ENCODE results near the gene RALY.
A peak's percentile ranks its signal among the peaks of the same experiment; 100 is the strongest.

The RALY gene

DNA sequence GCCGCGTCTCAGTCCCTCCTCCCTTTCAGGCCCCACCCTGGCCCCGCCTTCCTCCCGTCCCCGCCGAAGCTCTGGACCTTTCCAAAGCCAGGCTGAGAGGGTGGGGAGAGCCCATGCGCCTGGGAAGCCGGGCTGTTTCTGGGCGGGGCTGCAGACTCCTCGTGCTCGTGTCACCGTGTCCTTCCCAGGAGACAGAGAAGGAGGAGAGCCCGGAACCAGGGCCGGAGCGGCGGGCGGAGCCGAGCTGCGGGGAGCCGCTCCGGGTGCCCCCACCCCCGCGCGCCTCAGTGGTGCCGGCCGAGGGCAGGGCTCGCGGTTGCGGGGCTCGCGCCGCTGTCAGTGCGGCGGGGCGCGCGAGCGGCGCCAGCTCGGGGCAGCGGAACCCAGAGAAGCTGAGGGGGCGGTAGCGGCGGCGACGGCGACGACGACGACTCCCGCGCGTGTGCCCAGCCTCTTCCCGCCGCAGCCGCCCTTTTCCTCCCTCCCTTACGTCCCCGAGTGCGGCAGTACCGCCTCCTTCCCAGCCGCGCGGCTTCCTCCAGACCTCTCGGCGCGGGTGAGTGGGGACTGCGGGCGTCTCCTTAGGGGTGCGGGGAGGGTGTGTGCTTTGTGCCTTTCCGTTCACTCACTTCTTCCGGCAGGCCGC is at the start of gene RALY:
RALY (plus strand) TSS at position 336 of the 646 bp plus-strand sequence. CDS start 78,164 bp downstream, outside the sequence.
- DNase-seq (ENCODE audit: low read depth): peak; percentile 90

DNA sequence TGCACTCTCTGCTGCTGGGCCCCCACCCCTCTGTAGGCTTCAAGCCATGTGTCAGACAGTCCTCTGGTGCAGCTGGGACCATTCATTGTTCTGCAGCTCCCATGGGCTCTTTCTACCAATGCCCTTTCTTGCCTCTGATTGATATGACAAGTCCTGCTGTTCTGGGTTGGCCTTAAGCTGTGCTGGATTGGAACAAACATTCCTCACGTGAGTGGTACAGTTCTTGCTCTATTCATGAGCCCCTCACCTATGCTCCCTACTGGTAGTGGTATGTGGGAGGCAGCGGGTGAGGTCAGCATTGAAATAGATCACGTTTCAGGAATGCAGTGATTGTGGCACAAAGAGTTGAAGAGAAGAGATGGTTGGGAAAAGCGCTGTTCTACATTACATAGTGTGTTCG is 48.8 kb upstream of the RALY start:
- no peak for DNase-seq (ENCODE audit: low read depth)

DNA sequence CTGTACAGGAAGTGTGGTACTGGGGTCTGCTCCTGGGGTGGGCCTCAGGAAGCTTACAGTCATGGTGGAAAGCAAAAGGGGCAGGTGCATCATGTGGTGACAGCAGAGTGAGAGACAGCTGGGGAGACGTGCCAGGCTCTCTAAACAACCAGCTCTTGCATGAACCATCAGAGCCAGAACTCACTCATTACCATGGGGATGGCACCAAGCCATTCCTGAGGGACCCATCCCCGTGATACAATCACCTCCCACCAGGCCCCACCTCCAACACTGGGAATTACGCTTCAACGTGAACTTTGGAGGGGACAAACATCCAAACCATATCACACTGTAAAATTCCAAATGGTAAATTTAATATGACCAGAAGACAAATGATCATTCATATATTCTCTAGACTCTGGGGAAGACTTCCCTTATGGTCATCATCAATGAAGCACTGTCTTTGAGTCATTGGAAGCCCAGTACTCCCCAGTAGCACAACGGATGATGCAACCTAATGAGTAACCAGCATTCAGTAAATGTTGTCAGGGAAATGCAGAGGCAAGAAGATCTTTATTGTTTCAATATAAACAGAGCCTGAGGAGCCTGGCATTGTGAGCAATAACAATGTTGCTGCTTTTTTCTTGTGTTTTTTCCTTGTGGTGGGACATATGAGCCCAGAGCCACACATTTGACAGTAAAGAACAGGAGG is 48.2 kb upstream of the RALY start:
- no peak for DNase-seq (ENCODE audit: low read depth)

DNA sequence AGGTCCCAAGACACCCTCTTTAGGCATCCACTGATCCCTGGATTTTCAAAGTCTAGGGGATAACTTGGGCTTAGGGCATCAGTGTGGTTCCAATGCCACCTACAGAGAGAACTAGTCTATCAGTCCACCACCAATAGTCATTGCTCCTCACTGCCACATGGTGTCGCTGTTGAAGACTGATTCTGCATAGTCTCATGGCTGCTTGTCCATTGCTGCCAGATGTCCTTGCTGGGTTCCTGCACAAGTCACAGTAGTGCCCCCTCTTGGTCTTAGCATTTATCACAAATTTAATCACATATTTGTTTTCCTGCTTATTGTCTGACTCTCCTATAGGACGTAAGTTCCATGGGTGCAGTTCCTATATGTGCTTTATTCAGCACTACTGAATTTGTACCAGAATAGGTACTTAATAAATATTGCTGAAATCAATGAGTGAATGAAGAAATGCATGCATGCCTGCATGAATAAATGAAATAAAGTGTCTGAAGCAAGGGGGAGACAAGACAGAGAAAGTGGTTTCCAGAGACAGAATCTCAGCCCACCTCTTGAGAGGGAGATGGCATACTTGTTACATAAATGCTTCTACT is 45.9 kb upstream of the RALY start:
- peak; percentile 88 for DNase-seq (ENCODE audit: low read depth)

DNA sequence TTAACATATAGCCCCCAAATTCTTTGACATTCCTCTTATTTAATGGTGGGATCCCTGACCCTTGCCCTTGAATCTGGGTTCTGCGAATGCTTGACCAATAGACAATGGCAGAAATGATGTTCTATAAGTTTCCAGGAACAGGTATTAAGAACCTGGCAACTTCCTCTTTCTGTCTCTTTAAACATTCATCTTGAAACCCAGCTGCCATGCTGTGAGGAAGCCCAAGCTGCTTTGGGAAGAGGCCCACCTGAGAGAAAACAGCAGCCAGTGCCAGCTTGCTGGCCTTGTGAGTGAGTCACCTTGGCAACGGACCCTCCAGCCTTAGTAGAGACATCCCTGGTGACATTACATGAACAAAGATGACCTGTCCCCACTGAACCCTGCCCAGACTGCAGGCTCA is 45.2 kb upstream of the RALY start:
- no peak for DNase-seq (ENCODE audit: low read depth)

DNA sequence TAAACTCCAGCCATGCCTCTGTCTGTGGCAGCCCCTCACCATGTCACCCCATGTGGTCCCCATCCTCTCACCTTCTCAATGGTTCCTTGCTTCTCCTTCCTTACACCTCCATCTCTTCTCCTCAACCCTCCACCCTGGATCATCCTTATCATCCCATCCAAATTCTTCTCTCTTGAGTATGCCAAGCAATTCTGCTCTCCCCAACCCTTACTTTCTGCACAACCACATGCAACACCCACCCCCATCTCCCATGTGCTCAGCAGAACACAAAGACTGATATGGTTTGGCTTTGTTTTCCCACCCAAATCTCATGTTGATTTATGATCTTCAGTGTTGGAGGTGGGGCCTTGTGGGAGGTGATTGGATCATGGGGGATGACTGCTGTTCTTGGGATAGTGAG is 42.5 kb upstream of the RALY start:
- no peak for DNase-seq (ENCODE audit: low read depth)

DNA sequence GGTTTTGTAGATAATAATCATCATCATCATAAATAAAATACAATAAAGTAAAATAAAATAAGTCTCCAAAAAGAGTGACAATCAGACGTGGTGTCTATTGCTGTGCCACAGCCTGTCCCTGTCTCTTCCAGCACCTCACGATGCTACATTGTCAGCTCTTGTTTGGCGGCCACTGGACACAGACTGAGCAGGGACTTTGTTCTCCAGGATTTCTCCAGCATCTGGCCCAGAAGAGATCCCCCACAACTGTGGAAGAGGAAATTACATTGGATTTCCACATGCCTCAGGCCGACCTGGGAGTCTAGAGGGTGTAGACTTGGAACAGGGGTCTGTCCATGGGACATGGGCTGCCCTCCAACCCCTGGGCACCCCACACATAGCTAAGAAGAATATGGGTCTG is 39.2 kb upstream of the RALY start:
- DNase-seq (ENCODE audit: low read depth): no peak

DNA sequence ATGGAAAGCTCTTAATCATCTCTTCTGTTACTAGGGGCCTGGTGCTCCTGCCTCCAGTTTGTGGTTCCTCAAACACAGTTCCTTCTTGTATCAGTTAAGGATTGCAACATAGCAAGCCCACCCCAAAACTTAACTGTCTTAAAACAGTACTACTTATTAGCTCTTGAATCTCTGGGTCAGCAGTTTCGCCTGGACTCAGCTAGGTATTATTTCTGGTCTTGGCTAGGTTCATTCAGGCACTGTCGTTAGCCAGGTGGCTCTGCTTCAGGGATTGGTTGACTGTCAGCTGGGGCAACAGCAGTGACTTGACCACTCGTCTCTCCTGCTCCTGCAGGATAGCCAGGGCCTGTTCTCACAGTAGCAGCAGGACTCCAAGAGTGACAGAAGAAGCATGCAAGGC is 30.0 kb upstream of the RALY start:
- DNase-seq (ENCODE audit: low read depth): no peak

DNA sequence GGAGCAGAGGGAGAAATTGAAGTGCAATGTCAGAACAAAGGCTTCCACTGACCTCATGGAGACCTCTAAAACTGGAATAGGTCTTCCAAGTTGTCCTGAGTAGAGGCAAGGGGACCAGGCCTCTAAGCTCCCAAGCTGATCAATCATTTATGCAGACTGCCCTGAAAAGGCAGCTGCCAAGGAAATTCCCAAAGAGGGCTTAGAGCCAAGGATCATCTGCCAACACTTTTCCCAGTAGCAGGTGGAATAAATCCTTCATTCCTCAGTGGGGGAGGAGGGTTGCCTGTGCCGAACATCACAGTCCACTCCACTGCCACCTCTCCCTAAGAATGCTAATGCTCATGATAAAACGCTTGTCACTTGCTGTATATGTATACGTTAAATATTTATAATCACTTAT is 29.3 kb upstream of the RALY start:
- no peak for DNase-seq (ENCODE audit: low read depth)

DNA sequence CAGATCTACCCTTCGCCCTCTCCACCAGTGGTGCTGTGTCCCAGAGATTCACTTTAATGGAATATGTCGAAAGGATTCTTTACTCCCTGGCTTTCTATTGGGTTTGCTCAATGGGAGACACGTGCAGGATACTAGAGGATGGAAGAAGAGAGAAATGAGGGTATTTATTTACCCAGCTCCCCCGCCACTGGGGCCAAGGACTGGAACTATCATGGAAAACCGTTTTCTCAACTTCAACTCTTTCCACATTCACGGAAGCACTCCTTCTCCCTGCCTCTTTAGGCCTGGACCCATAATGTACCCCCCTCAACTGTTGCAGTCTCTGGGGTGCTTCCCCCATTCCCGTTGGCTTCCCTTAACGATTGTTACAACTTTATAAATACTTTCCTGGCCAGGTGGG is 26.6 kb upstream of the RALY start:
- no peak for DNase-seq (ENCODE audit: low read depth)

DNA sequence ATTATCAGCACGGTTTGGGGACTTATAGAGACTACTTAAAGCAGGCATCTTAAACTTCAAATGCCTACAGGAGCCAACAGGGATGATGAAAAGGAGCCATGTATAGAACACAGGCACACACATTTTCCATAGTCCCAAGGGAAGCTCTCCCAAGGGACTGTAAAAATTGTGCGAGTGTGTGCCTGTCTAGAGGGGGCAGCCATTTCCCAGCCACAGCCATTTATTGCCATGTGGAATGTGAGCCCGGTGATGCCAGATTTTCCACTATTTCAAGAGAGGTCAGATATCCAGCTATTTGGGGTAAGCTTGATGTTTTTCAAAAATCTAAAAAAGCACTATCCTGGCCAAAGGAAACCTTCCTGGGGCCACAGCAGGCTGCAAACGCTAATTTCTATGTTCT is 24.1 kb upstream of the RALY start:
- DNase-seq (ENCODE audit: low read depth): no peak

DNA sequence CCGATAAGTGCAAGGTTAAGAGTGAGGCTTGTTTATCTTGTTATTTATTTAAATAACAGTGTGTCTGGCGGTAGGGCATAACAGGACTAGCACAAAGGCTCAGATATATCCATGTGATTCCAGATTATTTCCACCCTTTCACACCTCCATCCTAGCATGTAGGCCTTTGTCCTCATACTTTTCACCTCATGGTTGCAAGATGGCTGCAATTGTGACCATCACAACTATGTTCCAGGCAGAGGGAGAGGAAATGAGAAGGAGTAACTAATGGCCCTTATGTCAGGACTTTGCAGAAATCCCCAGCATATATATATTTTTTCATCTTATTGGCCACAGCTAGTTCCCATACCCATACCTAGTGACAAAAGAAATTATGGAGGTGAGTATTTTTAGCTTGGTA is 23.5 kb upstream of the RALY start:
- DNase-seq (ENCODE audit: low read depth): no peak

DNA sequence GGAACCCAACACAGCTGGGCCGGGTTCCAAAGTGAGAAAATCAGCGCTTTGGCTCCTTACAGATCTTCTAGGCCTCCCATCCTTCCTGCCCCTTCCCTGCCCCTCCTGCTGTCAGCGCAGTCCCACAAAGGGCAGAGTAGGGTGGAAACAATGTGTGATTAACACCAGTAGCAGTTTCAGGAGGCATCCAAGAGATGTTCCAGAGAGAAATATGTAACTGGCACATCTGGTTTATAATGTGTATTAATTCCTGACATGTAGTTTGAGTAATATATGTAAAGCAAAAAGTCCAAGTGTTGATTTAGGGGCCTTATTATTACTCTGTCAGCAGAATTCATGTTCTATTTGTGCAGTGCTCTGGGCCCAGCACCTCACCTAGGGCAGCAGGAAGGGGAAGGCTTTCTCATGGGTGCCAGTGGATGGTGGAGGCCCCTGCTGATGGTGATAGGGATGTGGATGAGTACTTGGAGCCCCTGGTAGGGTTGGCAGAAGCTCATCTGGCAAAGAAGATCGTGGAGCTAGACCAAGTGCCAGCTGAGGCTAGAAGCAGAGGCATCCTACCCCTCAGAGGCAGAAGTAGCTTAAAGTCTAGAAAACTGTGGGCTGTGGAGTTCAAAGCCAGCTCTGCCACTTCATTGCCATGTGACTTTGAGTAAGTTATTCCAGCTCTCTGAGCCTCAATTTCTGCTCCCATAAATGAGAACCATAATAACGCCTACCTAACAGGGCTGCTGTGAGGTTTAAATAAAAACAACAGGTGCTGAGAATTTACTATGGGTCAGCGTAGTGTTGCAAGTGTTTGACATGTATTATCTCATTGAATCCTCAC is 22.4 kb upstream of the RALY start:
- DNase-seq (ENCODE audit: low read depth): no peak

DNA sequence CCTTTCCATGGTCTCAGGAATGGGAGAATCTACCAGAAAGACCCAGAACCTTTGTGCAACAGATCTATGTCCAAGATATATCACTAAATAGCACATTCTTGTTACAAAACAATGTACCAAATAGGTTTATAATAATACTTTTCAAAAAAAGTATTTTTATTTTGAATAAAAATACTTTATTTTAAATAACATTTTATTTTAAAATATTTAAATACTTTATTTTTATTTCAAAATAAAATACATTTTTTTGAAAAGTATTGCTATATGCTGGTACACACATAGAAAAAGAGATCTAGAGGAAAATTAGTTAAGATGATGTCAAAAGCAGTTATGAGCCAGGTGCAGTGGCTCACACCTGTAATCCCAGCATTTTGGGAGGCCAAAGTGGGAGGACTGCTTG is 16.8 kb upstream of the RALY start:
- no peak for DNase-seq (ENCODE audit: low read depth)

DNA sequence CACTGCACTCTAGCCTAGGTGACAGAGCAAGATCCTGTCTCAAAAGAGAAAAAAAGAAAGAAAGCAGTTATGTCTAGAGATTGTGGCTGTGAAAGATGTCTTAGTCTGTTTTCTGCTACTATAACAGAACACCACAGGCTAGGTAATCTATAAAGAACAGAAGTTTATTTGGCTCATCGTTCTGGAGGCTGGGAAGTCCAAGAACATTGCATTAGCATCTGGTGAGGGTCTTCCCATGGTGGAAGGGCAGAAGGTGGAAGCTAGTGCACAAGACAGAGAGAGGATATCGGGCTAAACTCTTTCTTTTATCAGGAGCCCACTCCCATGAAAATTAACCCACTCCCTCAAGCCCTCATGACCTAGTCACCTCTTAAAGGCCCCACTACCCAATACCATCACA is 16.2 kb upstream of the RALY start:
- no peak for DNase-seq (ENCODE audit: low read depth)

DNA sequence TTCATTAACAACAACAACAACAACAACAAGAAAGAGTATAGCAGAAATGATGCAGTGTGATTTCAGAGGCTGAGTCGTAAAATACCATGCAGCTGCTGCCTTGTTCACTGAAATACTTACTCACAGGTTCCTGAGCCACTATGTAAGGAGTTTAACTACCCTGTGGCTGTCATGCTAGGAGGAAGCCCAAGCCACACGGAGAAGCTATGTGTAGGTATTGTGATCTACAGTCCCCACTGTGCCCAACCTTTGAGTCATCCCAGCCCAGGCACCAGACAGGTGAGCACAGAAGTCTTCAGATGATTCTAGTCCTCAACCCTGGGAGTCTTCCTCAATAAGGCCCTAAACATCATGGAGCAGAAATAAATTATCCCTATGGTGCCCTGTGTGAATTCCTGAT is 14.6 kb upstream of the RALY start:
- DNase-seq (ENCODE audit: low read depth): no peak

DNA sequence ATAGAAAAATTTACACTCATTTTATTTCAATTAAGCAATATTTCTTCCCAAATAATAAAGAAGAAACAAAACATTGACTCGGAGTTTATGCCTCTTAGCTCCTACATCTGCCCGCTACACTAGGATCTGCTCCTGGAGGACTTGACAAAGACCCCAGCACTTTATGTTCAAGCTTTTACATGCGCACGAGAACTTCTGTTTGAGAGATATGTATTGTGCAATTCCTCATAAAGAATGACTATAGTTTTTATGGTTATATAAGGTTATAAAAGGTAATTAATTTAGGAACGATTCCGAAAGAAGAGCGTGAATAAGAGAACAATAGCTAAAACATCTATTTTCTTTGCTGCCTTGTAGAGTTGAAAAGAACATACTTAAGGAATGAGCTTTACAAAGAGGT is 12.4 kb upstream of the RALY start:
- DNase-seq (ENCODE audit: low read depth): no peak

DNA sequence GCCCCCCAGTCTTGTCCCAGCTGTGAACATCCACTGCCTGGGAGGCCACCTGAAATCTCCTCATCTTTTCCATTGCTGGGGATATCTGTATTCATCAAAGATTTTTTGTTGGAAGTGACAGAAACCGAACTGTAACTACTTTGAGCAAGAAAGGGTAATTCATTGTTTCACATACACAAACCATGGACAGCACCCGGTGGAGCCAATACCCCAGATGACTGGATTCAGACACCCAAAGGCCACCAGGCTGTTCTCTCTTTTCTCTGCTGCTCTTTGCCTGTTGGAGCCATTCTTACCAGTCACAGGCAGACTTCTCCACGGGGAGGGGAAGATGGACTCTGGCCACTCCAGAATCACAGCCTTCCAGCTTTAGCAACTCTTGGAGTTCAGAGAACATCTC is 11.7 kb upstream of the RALY start:
- no peak for DNase-seq (ENCODE audit: low read depth)

DNA sequence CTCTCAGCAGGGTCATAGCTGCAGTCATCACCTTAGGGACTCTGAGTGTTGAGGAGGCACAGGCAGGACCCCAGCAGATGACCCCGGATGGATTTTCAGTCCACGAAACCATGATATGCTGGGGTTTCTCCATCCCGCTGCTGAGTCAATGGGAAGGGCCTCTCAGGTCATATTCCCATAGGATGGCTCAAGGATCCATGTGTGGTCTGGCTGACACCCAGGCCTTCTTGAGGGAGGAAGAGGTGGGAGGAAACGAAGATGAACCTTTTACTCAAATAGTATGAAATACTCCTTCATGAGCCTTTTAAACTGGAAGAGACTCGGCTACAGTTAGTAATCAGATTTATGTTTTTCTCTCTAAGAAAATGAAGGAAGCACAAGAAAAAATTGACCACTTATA is 10.3 kb upstream of the RALY start:
- no peak for DNase-seq (ENCODE audit: low read depth)

DNA sequence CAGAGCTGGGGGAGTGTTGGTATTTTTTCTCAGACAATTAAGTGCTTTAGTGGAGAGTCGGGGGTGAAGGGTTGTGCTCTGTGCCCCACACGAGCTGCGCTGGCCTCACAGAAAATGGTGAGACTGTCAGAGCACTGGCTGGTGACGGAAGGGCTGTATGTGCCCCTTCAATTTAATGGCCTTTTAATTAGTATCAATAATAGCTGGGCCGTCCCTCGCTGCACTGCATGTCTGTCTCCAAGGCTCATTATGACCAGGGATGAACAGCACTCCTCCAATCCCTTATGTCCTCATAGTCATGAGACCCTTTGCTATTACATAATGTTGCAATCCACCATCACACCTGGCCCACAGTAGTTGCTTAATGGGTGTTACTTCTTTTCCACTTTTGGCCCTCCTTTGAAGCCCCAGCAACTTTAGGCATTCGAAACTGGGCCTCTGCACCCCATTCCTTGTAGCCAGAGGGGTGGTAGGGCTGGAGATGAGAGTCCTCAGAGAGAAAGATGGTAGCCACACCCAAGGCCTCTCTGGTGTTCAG is 9.5 kb upstream of the RALY start:
- no peak for DNase-seq (ENCODE audit: low read depth)

DNA sequence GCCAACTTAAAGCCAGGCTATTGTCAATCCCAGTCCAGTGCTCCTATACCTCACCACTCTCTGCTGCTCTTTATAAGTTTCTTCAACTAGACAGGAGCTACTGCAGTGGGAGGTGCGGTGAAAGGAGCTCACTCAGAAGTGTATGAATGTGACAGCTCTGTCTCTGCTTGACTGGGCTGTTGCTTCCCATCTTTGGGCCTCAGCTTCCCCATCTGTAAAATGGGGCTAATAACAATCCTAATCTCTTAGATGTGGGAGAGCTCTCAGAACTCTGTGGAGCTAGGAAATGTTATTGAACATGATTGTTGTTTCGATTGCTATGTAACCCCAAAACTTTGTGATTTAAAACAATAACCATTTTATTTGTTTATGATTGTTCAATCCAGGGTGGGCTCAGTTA is 8.4 kb upstream of the RALY start:
- DNase-seq (ENCODE audit: low read depth): no peak

DNA sequence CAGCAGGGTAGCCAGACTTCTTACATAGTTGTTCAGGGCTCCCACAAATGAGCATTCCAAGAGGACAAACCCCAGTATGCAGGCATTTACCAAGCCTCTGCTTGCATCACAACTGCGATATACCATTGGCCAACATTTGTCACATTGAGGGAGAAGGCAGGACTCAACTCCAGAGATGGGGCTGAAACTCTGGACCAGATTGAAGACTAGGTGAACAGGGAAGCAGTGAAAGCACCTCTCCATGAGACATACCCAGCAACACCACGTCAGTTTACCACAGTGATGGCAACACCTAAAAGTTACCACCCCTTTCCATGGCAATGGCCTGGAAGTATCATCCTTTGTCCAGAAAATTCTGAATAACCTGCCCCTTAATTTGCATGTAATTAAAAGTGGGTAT is 7.9 kb upstream of the RALY start:
- DNase-seq (ENCODE audit: low read depth): no peak
